Smooth muscle cell (in vitro differentiated cells): ENCODE results near the gene TESMIN. TPM values are rescaled to one million over a fixed set of nuclear protein-coding genes. Genes with fewer than 3 reads are reported as not detected.

Experiments used
- DNase-seq: peaks from one replicate; lab custom pipeline; 2025; ENCODE audit not compliant: unreplicated experiment; lab: John Stamatoyannopoulos, UW
- H2AFZ ChIP-seq: fragments of 200-600 bp; sonication (generic); 2 replicates; pipeline ENCODE4 v1.6.0; 2016; ENCODE audit warnings: antibody characterized with exemption, low read depth, mild to moderate bottlenecking
- H3F3A ChIP-seq: fragments of 200-600 bp; sonication (generic); 2 replicates; pipeline ENCODE4 v1.6.0; 2017; ENCODE audit warnings: antibody characterized with exemption, low read depth
- H3K27ac ChIP-seq: fragments of 200-600 bp; sonication (generic); 2 replicates; pipeline ENCODE4 v1.5.1; 2016; ENCODE audit warnings: low read depth, mild to moderate bottlenecking
- H3K27me3 ChIP-seq: fragments of 200-600 bp; sonication (generic); 2 replicates; pipeline ENCODE4 v1.6.1; 2016; ENCODE audit warnings: low read depth, mild to moderate bottlenecking
- H3K36me3 ChIP-seq: fragments of 200-600 bp; sonication (generic); 2 replicates; pipeline ENCODE4 v1.5.1; 2016; ENCODE audit warnings: low read depth
- H3K4me1 ChIP-seq: fragments of 200-600 bp; sonication (generic); 2 replicates; pipeline ENCODE4 v1.5.1; 2016; ENCODE audit warnings: low read depth
- H3K4me2 ChIP-seq: fragments of 200-600 bp; sonication (generic); 2 replicates; pipeline ENCODE4 v1.6.0; 2016; ENCODE audit warnings: mild to moderate bottlenecking
- H3K4me3 ChIP-seq: fragments of 200-600 bp; sonication (generic); 2 replicates; pipeline ENCODE4 v1.5.1; 2016; ENCODE audit warnings: mild to moderate bottlenecking
- H3K79me2 ChIP-seq: fragments of 200-600 bp; sonication (generic); 2 replicates; pipeline ENCODE4 v1.6.0; 2016; ENCODE audit warnings: low read depth, mild to moderate bottlenecking
- H3K9ac ChIP-seq: fragments of 200-600 bp; sonication (generic); 2 replicates; pipeline ENCODE4 v1.6.0; 2016; ENCODE audit warnings: low read depth
- H3K9me3 ChIP-seq: fragments of 200-600 bp; sonication (generic); replicated peaks from 2 replicates; pipeline ENCODE4 v1.5.1; 2016; ENCODE audit warnings: low read depth
- H4K20me1 ChIP-seq: fragments of 200-600 bp; sonication (generic); 2 replicates; pipeline ENCODE4 v1.6.0; 2016; ENCODE audit warnings: low read depth
- WGBS: methylation state at CpG from one replicate; pipeline ENCODE4 v1.1.7; 2016; ENCODE audit warnings: low lambda C conversion rate; 5-methylcytosine and 5-hydroxymethylcytosine counted together
- polyA plus RNA-seq: library from polyadenylated mRNA; unstranded; fragments of >200 nt; fragmentation: Nextera tagmentation; extraction: Ambion mirVana; gene quantifications from 2 replicates; pipeline ENCODE4 v1.2.1, GENCODE V29; 2016
- total RNA-seq: library from RNA; depleted of rRNA; stranded (reverse); fragments of >200 nt; gene quantifications from 2 replicates; pipeline ENCODE4 v1.2.3, GENCODE V29; 2014
- TF ChIP-seq, protein P1 (sequence below): fragments of 200-600 bp; sonication (generic); IDR thresholded peaks from 2 replicates; pipeline ENCODE4 v1.5.1; 2017; ENCODE audit warnings: borderline replicate concordance, mild to moderate bottlenecking, antibody characterized with exemption; ENCODE audit not compliant: insufficient read depth, poor library complexity, severe bottlenecking

TESMIN gene
- total and polyA plus RNA-seq, 2 experiments from 2014 or later, result 0.45 to 4.8 TPM

DNA sequence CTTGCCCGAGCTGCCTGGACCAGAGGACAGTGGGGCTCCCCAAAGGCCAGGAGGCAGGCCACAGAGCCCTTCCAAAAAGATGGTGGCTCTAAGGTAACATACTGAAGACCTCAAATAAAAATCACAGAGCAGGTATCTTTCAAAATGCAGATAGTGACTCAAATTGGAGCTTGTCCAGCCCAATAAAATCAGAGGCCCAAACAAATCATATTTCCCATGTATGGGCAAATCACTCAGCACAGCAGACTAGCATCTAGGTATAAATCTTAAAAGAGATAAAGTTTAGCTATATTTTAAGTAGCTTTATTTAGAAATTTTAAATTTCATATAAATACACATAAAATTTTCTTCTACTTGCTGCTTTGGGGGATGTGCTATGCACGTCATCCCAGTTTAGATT is 3.3 kb downstream of the TESMIN start:
- TF ChIP-seq, protein P1, sequence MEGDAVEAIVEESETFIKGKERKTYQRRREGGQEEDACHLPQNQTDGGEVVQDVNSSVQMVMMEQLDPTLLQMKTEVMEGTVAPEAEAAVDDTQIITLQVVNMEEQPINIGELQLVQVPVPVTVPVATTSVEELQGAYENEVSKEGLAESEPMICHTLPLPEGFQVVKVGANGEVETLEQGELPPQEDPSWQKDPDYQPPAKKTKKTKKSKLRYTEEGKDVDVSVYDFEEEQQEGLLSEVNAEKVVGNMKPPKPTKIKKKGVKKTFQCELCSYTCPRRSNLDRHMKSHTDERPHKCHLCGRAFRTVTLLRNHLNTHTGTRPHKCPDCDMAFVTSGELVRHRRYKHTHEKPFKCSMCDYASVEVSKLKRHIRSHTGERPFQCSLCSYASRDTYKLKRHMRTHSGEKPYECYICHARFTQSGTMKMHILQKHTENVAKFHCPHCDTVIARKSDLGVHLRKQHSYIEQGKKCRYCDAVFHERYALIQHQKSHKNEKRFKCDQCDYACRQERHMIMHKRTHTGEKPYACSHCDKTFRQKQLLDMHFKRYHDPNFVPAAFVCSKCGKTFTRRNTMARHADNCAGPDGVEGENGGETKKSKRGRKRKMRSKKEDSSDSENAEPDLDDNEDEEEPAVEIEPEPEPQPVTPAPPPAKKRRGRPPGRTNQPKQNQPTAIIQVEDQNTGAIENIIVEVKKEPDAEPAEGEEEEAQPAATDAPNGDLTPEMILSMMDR, result no peak
- no peaks in the 10 kb centered on the region for H3K4me1 ChIP-seq
- no peak overlapping the region for H3K4me2 ChIP-seq
- no peaks in the 10 kb centered on the region for H3K9me3 ChIP-seq
- no peaks in the 10 kb centered on the region for H3K79me2 ChIP-seq
- no peak for DNase-seq
- H3K4me3 ChIP-seq, result no peak overlapping the region
- H2AFZ ChIP-seq, result no peak overlapping the region
- H3K27me3 ChIP-seq, result no peaks in the 10 kb centered on the region
- no peaks in the 10 kb centered on the region for H4K20me1 ChIP-seq
- H3K27ac ChIP-seq, result no peak overlapping the region
- H3K36me3 ChIP-seq, result no peaks in the 10 kb centered on the region
- WGBS, result 78% methylated on average over 2 of the region's 2 CpGs
- no peak overlapping the region for H3K9ac ChIP-seq
- no peaks in the 10 kb centered on the region for H3F3A ChIP-seq

DNA sequence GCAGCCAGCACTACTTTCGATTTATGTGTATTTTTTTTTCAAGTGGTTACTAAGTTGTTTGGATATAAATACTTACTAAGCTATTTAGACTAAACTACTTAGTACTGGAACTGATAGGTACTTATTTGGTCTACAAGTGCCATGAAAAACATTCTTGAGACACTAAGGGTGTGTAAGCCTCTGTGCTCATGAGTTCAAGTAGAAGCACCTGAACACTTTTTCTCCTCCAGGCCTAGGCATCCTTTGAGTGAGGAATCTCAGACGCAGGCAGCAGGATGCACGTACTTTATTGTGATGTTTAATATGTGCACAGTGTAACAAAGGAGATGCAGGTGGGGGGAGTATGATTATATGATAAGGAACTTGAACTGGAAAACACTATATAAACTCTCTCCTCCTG is 7.8 kb downstream of the TESMIN start:
- no peak overlapping the region for H3K4me3 ChIP-seq
- TF ChIP-seq, protein P1, result no peak
- H3F3A ChIP-seq, result no peaks in the 10 kb centered on the region
- no peaks in the 10 kb centered on the region for H4K20me1 ChIP-seq
- DNase-seq, result no peak
- no peaks in the 10 kb centered on the region for H3K36me3 ChIP-seq
- no peaks in the 10 kb centered on the region for H3K27me3 ChIP-seq
- H3K4me1 ChIP-seq, result no peaks in the 10 kb centered on the region
- H3K9ac ChIP-seq, result no peak overlapping the region
- H3K4me2 ChIP-seq, result no peak overlapping the region
- no peaks in the 10 kb centered on the region for H3K79me2 ChIP-seq
- H3K9me3 ChIP-seq, result no peaks in the 10 kb centered on the region
- WGBS, result 96% methylated on average over 3 of the region's 3 CpGs
- H2AFZ ChIP-seq, result no peak overlapping the region
- no peak overlapping the region for H3K27ac ChIP-seq

DNA sequence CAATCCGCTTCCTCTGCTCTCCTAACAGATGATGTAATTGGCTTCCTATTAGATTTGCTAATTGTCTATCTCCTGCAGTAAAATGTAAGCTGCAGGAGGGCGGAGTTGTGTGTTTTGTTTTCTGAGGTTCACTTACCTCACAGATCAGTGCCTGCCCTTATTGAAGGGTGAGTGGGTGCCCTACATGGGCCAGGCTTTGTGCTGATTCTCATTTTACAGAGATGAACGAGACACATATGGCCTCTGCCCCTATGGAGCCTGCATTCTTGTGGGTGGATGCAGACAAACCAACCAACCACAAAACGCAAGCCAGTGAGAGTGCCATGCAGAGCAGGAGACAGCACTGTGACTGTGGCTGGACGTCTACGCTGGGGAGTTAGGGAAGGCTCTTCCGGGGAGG is 9.9 kb downstream of the TESMIN start:
- Histone ChIP-seq H4K20me1 (no peaks in the 10 kb centered on the region), H3F3A (no peaks in the 10 kb centered on the region), H3K27ac (peak overlapping the region; percentile 36), H3K9me3 (no peaks in the 10 kb centered on the region), H3K9ac (no peak overlapping the region), H3K4me1 (no peaks in the 10 kb centered on the region), H3K27me3 (no peaks in the 10 kb centered on the region), H3K79me2 (no peaks in the 10 kb centered on the region), H3K4me2 (peak overlapping the region; percentile 58), H2AFZ (no peak overlapping the region), H3K4me3 (no peak overlapping the region), H3K36me3 (no peaks in the 10 kb centered on the region)
- DNase-seq, result no peak
- WGBS, result 42% methylated on average over 7 of the region's 7 CpGs
- TF ChIP-seq, protein P1, result no peak

DNA sequence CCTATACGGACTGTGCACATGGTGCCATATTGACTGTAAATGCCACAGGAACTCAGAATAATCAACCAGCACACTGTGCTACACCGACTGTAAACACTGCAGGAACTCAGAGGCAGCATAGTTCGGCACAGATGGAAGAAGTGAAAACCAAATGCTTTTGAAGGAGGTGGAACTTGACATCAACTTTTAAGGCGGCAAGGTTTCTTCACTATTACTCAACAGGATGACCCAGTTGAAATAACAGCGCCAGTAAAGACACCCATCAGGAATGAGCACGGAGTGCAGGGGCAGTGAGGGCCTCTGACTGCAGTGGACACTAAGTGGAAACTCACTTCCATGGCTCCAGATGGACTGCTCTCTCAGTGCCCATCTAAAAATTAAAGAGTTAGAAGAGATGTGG is 15.7 kb downstream of the TESMIN start:
- H3K4me2 ChIP-seq, result no peak overlapping the region
- no peaks in the 10 kb centered on the region for H3K4me1 ChIP-seq
- H3K27ac ChIP-seq, result no peak overlapping the region
- no peaks in the 10 kb centered on the region for H4K20me1 ChIP-seq
- TF ChIP-seq, protein P1, result no peak
- H3K9ac ChIP-seq, result no peak overlapping the region
- H3K36me3 ChIP-seq, result no peaks in the 10 kb centered on the region
- no peaks in the 10 kb centered on the region for H3K9me3 ChIP-seq
- no peaks in the 10 kb centered on the region for H3K79me2 ChIP-seq
- no peak overlapping the region for H3K4me3 ChIP-seq
- no peak overlapping the region for H2AFZ ChIP-seq
- no peaks in the 10 kb centered on the region for H3F3A ChIP-seq
- no peaks in the 10 kb centered on the region for H3K27me3 ChIP-seq
- 90% methylated on average over 6 of the region's 6 CpGs for WGBS
- no peak for DNase-seq
